A549 (cell line): ENCODE measurements around the gene PRDX5. TPM values are rescaled to one million over a fixed set of nuclear protein-coding genes. Genes with fewer than 3 reads are reported as not detected.

Experiments
- ATAC-seq, 2 experiments: fragments of 200-7000 bp in 1 of 2; fragments of >200 bp in 1 of 2; cut with Nextera tagmentation in 1 of 2; cut with Tn5 transposase in 1 of 2; 3 replicates each; pipeline versions ENCODE4 v1.8.0 to v1.9.1; 2018 to 2020; ENCODE audit warnings: mild to moderate bottlenecking in 1 of 2, moderate library complexity in 1 of 2
- CTCF ChIA-PET: fragments of 300-600 bp; sonication (Branson Sonifier 250); formaldehyde crosslinking; extraction: SDS; loops from one replicate; lab custom pipeline; 2021; ENCODE audit warnings: antibody characterized with exemption, inconsistent platforms; lab: Yijun Ruan, JAX
- POLR2A ChIA-PET: fragments of 350-600 bp; formaldehyde crosslinking; extraction: SDS; loops from one replicate; lab custom pipeline; 2021; ENCODE audit warnings: antibody characterized with exemption, inconsistent platforms; lab: Yijun Ruan, JAX
- DNase-seq, 2 experiments: peaks; one replicate each; pipeline versions ENCODE4 v3.0.0 to v3.0.0-alpha.2; 2011 to 2016; ENCODE audit warnings: low read depth in 1 of 2, low spot score in 1 of 2
- FAIRE-seq: peaks from 2 replicates; lab custom pipeline; 2011; peaks lifted over from hg19 to GRCh38; lab: Jason Lieb, UNC
- H3K27ac ChIP-seq, 2 experiments: fragments of >200 bp; sonication (Bioruptor Twin); formaldehyde crosslinking; 3 replicates each; pipeline ENCODE4 v1.5.1; 2016 to 2017
- H3K4me1 ChIP-seq: fragments of >200 bp; sonication (Bioruptor Twin); formaldehyde crosslinking; 3 replicates; pipeline ENCODE4 v1.6.1; 2016
- H3K4me2 ChIP-seq: fragments of >200 bp; sonication (Bioruptor Twin); formaldehyde crosslinking; 3 replicates; pipeline ENCODE4 v1.6.1; 2016
- H3K4me3 ChIP-seq: fragments of >200 bp; sonication (Bioruptor Twin); formaldehyde crosslinking; 3 replicates; pipeline ENCODE4 v1.5.1; 2016
- H3K9me3 ChIP-seq: fragments of >200 bp; sonication (Bioruptor Twin); formaldehyde crosslinking; 3 replicates; pipeline ENCODE4 v1.6.1; 2016
- CBX2 ChIP-seq: fragments of 200-600 bp; sonication (generic); IDR thresholded peaks from 2 replicates; pipeline ENCODE4 v1.6.1; 2016; ENCODE audit warnings: low read depth, mild to moderate bottlenecking, borderline replicate concordance
- CBX8 ChIP-seq: fragments of 200-600 bp; sonication (generic); IDR thresholded peaks from 2 replicates; pipeline ENCODE4 v1.6.1; 2016
- CEBPB ChIP-seq, 2 experiments: fragments of >200 bp in 1 of 2; sonication (Bioruptor Twin) in 1 of 2; formaldehyde crosslinking in 1 of 2; IDR thresholded peaks; 2 replicates each; pipeline ENCODE4 v1.6.1; 2012 to 2016
- CTCF ChIP-seq: fragments of >200 bp; sonication (Bioruptor Twin); formaldehyde crosslinking; IDR thresholded peaks from 3 replicates; pipeline ENCODE4 v1.5.1; 2016
- E2F6 ChIP-seq: IDR thresholded peaks from 2 replicates; pipeline ENCODE4 v1.6.1; 2012; ENCODE audit warnings: low read depth, borderline replicate concordance
- EP300 ChIP-seq, 2 experiments: fragments of >200 bp; sonication (Bioruptor Twin); formaldehyde crosslinking; IDR thresholded peaks; 2 replicates in 1 of 2; 3 replicates in 1 of 2; pipeline ENCODE4 v1.6.1; 2016 to 2017
- ESRRA ChIP-seq: fragments of 150-350 bp; IDR thresholded peaks from 2 replicates; pipeline ENCODE4 v1.6.1; 2014; ENCODE audit warnings: mild to moderate bottlenecking, low read length, borderline replicate concordance
- GATA3 ChIP-seq: IDR thresholded peaks from 2 replicates; pipeline ENCODE4 v1.6.1; 2012; ENCODE audit warnings: borderline replicate concordance
- HDAC2 ChIP-seq: fragments of 200-600 bp; sonication (generic); IDR thresholded peaks from 2 replicates; pipeline ENCODE4 v1.6.1; 2016
- HES2 ChIP-seq: fragments of >200 bp; sonication (Bioruptor Twin); formaldehyde crosslinking; IDR thresholded peaks from 2 replicates; pipeline ENCODE4 v1.6.1; 2016
- HOXB5 ChIP-seq: fragments of 250-450 bp; sonication (Bioruptor Pico); IDR thresholded peaks from 2 replicates; pipeline ENCODE4 v1.5.0; 2020; ENCODE audit warnings: mild to moderate bottlenecking, moderate library complexity
- JUN ChIP-seq, 2 experiments: fragments of >200 bp; sonication (Bioruptor Twin); formaldehyde crosslinking; IDR thresholded peaks; 2 replicates in 1 of 2; 3 replicates in 1 of 2; pipeline ENCODE4 v1.6.1; 2016 to 2017
- KDM5A ChIP-seq: fragments of 200-600 bp; sonication (generic); IDR thresholded peaks from 2 replicates; pipeline ENCODE4 v1.6.1; 2016; ENCODE audit warnings: antibody characterized with exemption, mild to moderate bottlenecking
- MAX ChIP-seq: IDR thresholded peaks from 2 replicates; pipeline ENCODE4 v1.6.1; 2012
- NFE2L2 ChIP-seq: fragments of 150-350 bp; conservative IDR thresholded peaks from 2 replicates; pipeline ENCODE4 v1.6.1; 2014; ENCODE audit warnings: low read length
- PBX3 ChIP-seq: IDR thresholded peaks from 2 replicates; pipeline ENCODE4 v1.6.1; 2012
- POLR2A ChIP-seq: IDR thresholded peaks from 2 replicates; pipeline ENCODE4 v1.6.1; 2012; ENCODE audit warnings: mild to moderate bottlenecking, low read length
- POLR2AphosphoS2 ChIP-seq: conservative IDR thresholded peaks from 2 replicates; pipeline ENCODE4 v1.6.1; 2012; ENCODE audit warnings: low read length, improper control_type of control experiment, inconsistent platforms
- RARB ChIP-seq: fragments of 250-450 bp; sonication (Bioruptor Pico); IDR thresholded peaks from 2 replicates; pipeline ENCODE4 v1.8.0; 2021; ENCODE audit warnings: mild to moderate bottlenecking, moderate library complexity
- RCOR1 ChIP-seq: fragments of 150-350 bp; IDR thresholded peaks from 2 replicates; pipeline ENCODE4 v1.6.1; 2014; ENCODE audit warnings: antibody characterized with exemption, low read length, low read depth
- SREBF2 ChIP-seq: fragments of 450-650 bp; IDR thresholded peaks from 2 replicates; pipeline ENCODE4 v1.6.1; 2014; ENCODE audit warnings: mild to moderate bottlenecking, moderate library complexity
- TFCP2L1 ChIP-seq: fragments of 250-450 bp; sonication (Bioruptor Pico); IDR thresholded peaks from 2 replicates; pipeline ENCODE4 v1.5.0; 2021; ENCODE audit warnings: mild to moderate bottlenecking
- TP53 ChIP-seq: fragments of 250-450 bp; sonication (Bioruptor Pico); IDR thresholded peaks from 2 replicates; pipeline ENCODE4 v1.5.0; 2021; ENCODE audit warnings: mild to moderate bottlenecking, moderate library complexity
- ZC3H11A ChIP-seq: fragments of 450-650 bp; IDR thresholded peaks from 2 replicates; pipeline ENCODE4 v1.6.1; 2014; ENCODE audit warnings: antibody characterized with exemption, mild to moderate bottlenecking
- ZNF302 ChIP-seq: fragments of 250-450 bp; sonication (Bioruptor Pico); IDR thresholded peaks from 2 replicates; pipeline ENCODE4 v1.9.0; 2021; ENCODE audit warnings: inconsistent platforms, mild to moderate bottlenecking, moderate library complexity
- WGBS: methylation state at CpG from one replicate; pipeline ENCODE4 v1.1.6; 2017; ENCODE audit errors: missing lambda C conversion rate; 5-methylcytosine and 5-hydroxymethylcytosine counted together
- polyA plus RNA-seq, 4 experiments: library from polyadenylated mRNA; depleted of rRNA in 3 of 4; stranded (reverse); fragments of >200 nt; fragmentation: RNase III in 1 of 4; extraction: RNeasy Plus Mini Kit Qiagen cat#74134 plus additional on column Dnase treatment in 1 of 4; gene quantifications; 2 replicates in 3 of 4; 3 replicates in 1 of 4; pipeline ENCODE4 v1.2.3, GENCODE V29; 2011 to 2017

Gene PRDX5
- polyA plus RNA-seq, 2 of the 4 experiments (the other 2 are of a cell fraction), result 377 to 491 TPM

DNA sequence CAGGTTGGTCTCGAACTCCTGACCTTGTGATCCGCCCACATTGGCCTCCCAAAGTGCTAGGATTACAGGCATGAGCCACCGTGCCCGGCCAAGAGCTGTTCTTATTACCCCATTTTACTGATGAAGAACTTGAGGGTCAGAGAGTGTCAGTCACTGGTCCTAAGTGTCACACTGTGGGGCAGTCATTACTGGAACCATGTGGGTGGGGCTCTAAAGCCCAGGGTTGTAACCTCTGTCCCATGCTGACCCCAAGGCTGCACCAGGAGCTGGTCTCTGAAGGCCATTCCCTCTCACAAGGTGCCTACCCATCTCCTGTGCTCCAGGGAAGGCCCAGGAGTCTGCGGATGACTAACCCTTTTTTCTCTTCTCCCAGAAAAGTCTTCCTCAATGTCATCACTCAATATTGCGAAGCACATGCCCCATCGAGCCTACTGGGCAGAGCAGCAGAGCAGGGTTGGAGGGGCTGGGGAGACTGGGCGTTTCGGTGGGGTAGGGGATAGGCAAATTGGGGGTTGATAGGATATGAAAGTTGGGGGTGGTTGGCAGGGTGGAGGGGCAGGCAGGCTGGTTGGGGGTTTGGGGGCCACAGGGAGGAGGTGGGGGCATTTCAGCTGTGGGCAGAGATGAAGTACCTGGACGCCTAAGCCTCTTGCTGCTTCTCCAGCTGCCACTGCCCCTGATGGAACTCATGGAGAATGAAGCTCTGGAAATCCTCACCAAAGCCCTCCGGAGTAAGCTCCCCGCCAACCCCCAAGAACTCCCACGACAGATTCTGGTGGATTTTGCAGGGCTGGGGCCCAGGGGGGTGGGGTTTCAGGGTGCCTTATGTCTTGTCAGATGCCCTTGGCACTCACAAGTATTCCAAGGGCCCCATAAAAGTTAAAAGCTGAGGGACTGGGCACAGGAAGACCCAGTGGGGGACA, 14.6 kb upstream of the PRDX5 start:
- ChIA-PET CTCF (interaction anchor here (1.3 to 20.7 kb wide), 16 partner anchors 8 to 478 kb away, joined by 3 to 996 read pairs (median 48); partner anchors contain the start of genes BAD, CCDC88B, FERMT3 and FKBP2), POLR2A (interaction anchor here (0.6 to 2.8 kb wide), 12 partner anchors 14 to 890 kb away, joined by 3 to 34 read pairs (median 6); partner anchors contain the start of genes BAD, GPR137, PPP1R14B and PRDX5)
- H3K27ac ChIP-seq, result peak overlapping the region in 1 of 2 experiments; percentile 92; a peak in 4 of 6 replicates
- no peaks in the 10 kb centered on the region for H3K9me3 ChIP-seq
- WGBS, result 85% methylated on average over 13 of the region's 13 CpGs
- peaks cover 20% of the 10 kb centered on the region for H3K4me1 ChIP-seq
- FAIRE-seq, result no peak
- ATAC-seq, result no peak
- no peak for DNase-seq
- no peak overlapping the region; the same call in 2 of the 3 replicates for H3K4me3 ChIP-seq
- peak overlapping the region; percentile 73 for H3K4me2 ChIP-seq
- TF ChIP-seq CEBPB (IDR thresholded peaks at IDR 0.05), result no peak
- no peak for TF ChIP-seq MAX
- no peak for TF ChIP-seq RCOR1
- no peak for TF ChIP-seq ZNF302 (CRISPR knock-in tag)
- no peak for TF ChIP-seq HES2
- no peak for TF ChIP-seq TFCP2L1 (CRISPR knock-in tag)
- no peak for TF ChIP-seq PBX3
- TF ChIP-seq ZC3H11A, result no peak
- TF ChIP-seq CBX8, result no peak
- no peak for TF ChIP-seq JUN (IDR thresholded peaks at IDR 0.05)
- TF ChIP-seq CTCF, result no peak
- TF ChIP-seq RARB (CRISPR knock-in tag), result no peak

GRCh38 chr11:64304032-64304315, 13.9 kb upstream of the PRDX5 start:
- FAIRE-seq, result no peak
- H3K9me3 ChIP-seq, result no peaks in the 10 kb centered on the region
- ATAC-seq, result no peak
- POLR2A ChIA-PET, result interaction anchor here (0.6 to 2.8 kb wide), 11 partner anchors 14 to 118 kb away, joined by 3 to 34 read pairs (median 6); partner anchors contain the start of genes BAD, GPR137, PPP1R14B and PRDX5
- CTCF ChIA-PET, result interaction anchor here (1.1 to 20.7 kb wide), 17 partner anchors 9 to 477 kb away, joined by 3 to 996 read pairs (median 41); partner anchors contain the start of genes BAD, CCDC88B, FERMT3 and FKBP2
- 56% methylated on average over 5 of the region's 5 CpGs for WGBS
- peak overlapping the region; percentile 79 to 92 for H3K27ac ChIP-seq
- no peak for DNase-seq
- peaks cover 20% of the 10 kb centered on the region for H3K4me1 ChIP-seq
- peak overlapping the region; percentile 73 for H3K4me2 ChIP-seq
- peak overlapping the region; percentile 53 for H3K4me3 ChIP-seq
- no peak for TF ChIP-seq HOXB5 (CRISPR knock-in tag)
- TF ChIP-seq EP300 (IDR thresholded peaks at IDR 0.05), result no peak
- TF ChIP-seq KDM5A, result no peak
- TF ChIP-seq TP53 (CRISPR knock-in tag), result no peak
- no peak for TF ChIP-seq POLR2AphosphoS2
- no peak for TF ChIP-seq POLR2A
- TF ChIP-seq NFE2L2, result no peak
- no peak for TF ChIP-seq SREBF2
- no peak for TF ChIP-seq E2F6
- no peak for TF ChIP-seq CEBPB (IDR thresholded peaks at IDR 0.05)
- no peak for TF ChIP-seq GATA3
- no peak for TF ChIP-seq HDAC2
- TF ChIP-seq CBX8, result no peak
- no peak for TF ChIP-seq ESRRA
- no peak for TF ChIP-seq CBX2
